ENCODE data around the gene TBX22. TPM values are rescaled to one million over a fixed set of nuclear protein-coding genes. Genes with fewer than 3 reads are reported as not detected.

Gene TBX22, protein sequence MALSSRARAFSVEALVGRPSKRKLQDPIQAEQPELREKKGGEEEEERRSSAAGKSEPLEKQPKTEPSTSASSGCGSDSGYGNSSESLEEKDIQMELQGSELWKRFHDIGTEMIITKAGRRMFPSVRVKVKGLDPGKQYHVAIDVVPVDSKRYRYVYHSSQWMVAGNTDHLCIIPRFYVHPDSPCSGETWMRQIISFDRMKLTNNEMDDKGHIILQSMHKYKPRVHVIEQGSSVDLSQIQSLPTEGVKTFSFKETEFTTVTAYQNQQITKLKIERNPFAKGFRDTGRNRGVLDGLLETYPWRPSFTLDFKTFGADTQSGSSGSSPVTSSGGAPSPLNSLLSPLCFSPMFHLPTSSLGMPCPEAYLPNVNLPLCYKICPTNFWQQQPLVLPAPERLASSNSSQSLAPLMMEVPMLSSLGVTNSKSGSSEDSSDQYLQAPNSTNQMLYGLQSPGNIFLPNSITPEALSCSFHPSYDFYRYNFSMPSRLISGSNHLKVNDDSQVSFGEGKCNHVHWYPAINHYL
- total RNA-seq (not detected), polyA plus RNA-seq (under 1 TPM in 1 of 2 donors, not detected in 1; 0.03 TPM)
- long read RNA-seq, donor 1 = 0 reads
- long read RNA-seq, donor 2 = 0 reads
- long read RNA-seq, donor 3 = 0 reads

GRCh38 chrX:80014141-80014940, at the start of gene TBX22:
Gene TBX22 (plus strand): TSS chrX:80014753. CDS start chrX:80022270, 7,517 bp downstream.
- ATAC-seq = peak in 2 of 8 donors; percentile 16 to 50
- WGBS, 2 donors = 43 to 53% methylated on average over 5 of the region's 5 CpGs

GRCh38 chrX:79975605-79976004, 38.9 kb upstream of the TBX22 start:
- ATAC-seq = no peak
- Histone ChIP-seq H3K27ac (no peak overlapping the region), H3K4me1 (no peaks in the 10 kb centered on the region), H3K36me3 (no peaks in the 10 kb centered on the region), H3K4me3 (no peak overlapping the region), H3K9me3 (peaks cover 0 to 25% (median 0%) of the 10 kb centered on the region in 11 donors), H3K27me3 (no peaks in the 10 kb centered on the region)
- TF ChIP-seq CTCF (IDR thresholded peaks at IDR 0.05) = no peak
- DNase-seq = no peak
- intact Hi-C loops (cut with DNase I) = no loop called here

More at GRCh38 chrX:80014141-80014940, at the start of gene TBX22:
- no peak for DNase-seq
- Histone ChIP-seq H3K4me3 (no peak within 1 kb of the TSS), H3K36me3 (no peaks in the 10 kb centered on the region), H3K27me3 (peaks cover 0 to 13% (median 0%) of the 10 kb centered on the region in 7 donors), H3K27ac (no peak within 1 kb of the TSS), H3K4me1 (no peaks in the 10 kb centered on the region), H3K9me3 (no peaks in the 10 kb centered on the region)
- TF ChIP-seq CTCF (IDR thresholded peaks at IDR 0.05) = no peak
- intact Hi-C loops (cut with DNase I) = loop anchor here in 1 of 10 donors (10.0 kb wide), 1 partner anchor 60 kb away; no protein-coding TSS in a partner anchor

DNA sequence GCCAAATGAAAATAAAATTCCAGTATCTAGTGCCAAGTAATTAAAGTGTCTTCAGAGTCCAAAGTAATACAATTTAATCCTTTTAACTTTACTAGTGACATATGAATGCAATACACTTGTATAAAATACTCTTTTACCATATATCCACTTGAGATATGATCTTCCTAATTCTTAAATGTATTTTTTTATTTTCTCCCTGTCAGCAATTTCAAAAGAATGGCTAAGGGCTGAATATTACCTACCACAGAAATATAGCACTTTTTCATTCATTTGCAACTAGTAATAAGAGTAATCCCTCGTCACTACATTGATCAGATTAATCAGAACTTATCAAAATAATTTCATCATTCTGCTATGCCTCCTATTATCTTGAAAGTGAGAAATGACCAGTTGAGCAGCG, 10.1 kb upstream of the TBX22 start:
- intact Hi-C loops (cut with DNase I) = no loop called here

More for the DNA sequence above, 10.1 kb upstream of the TBX22 start:
- Histone ChIP-seq H3K27ac (no peak overlapping the region), H3K4me1 (no peaks in the 10 kb centered on the region), H3K9me3 (no peaks in the 10 kb centered on the region), H3K4me3 (no peak overlapping the region), H3K27me3 (no peaks in the 10 kb centered on the region), H3K36me3 (no peaks in the 10 kb centered on the region)
- TF ChIP-seq CTCF (IDR thresholded peaks at IDR 0.05) = no peak
- ATAC-seq (no peak), DNase-seq (no peak)
- 57 to 65% methylated on average over 2 of the region's 2 CpGs for WGBS, 2 donors

Measured in heart right ventricle (tissue), 16 donors.